DMS79 (cell line): Measurements from ENCODE around the gene PI4K2A.

Experiments used
- DNase-seq: peaks from one replicate; lab custom pipeline; 2025; lab: John Stamatoyannopoulos, UW

Gene PI4K2A

DNA sequence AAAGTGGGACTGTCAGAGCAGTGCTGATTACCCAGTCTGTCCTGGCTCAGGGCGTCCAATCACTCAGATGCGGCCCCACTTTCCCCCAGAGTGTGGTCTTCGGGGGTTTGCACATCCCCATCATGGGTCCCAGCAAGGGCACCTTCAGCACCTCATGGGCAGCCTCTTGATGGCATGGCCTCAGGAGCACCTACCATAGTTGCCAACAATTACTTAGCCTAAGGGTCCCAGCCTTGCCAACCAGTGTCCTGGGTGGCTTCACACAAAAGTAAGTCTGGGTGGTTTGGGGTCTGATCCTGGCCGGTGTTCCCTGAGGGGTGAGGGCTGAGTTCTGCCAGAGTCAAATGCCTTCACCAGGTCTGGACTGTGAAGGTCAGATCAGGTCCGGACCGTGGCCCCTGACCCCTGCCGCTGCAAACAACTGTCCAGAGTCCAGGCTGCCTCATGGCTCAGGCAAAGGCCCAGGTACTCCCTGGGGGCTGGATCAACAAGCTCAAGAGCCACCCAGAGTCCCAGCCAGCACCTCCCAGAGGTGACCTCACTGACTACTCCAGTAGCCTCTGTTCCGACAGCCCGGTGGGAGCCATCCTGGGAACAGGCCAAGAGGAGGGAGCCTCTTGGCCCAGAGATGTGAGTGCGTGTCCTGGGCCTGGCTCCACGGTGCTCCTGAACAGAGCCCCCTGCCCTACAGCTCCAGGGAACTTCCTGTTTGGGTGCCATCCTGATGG is 66.8 kb downstream of the PI4K2A start:
- DNase-seq, result no peak

DNA sequence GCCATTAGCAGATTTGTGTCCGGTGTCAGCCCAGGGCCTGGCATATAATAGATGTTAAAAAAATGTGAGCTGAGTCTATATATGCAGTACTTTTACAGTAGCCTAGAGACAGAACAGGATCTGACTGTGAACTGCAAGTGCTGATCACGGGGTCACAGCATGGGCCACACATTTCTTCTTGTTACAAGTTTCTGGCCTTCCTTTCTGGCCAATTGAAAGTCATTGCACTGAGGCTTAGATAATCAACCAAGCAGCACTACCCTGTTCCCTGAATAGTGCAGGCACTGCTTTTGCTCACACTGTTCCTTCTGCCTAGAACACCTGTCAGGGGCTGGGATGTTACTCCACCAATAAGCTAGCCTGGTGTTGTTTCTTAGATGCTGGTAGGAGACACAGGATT is 67.7 kb downstream of the PI4K2A start:
- DNase-seq, result no peak

DNA sequence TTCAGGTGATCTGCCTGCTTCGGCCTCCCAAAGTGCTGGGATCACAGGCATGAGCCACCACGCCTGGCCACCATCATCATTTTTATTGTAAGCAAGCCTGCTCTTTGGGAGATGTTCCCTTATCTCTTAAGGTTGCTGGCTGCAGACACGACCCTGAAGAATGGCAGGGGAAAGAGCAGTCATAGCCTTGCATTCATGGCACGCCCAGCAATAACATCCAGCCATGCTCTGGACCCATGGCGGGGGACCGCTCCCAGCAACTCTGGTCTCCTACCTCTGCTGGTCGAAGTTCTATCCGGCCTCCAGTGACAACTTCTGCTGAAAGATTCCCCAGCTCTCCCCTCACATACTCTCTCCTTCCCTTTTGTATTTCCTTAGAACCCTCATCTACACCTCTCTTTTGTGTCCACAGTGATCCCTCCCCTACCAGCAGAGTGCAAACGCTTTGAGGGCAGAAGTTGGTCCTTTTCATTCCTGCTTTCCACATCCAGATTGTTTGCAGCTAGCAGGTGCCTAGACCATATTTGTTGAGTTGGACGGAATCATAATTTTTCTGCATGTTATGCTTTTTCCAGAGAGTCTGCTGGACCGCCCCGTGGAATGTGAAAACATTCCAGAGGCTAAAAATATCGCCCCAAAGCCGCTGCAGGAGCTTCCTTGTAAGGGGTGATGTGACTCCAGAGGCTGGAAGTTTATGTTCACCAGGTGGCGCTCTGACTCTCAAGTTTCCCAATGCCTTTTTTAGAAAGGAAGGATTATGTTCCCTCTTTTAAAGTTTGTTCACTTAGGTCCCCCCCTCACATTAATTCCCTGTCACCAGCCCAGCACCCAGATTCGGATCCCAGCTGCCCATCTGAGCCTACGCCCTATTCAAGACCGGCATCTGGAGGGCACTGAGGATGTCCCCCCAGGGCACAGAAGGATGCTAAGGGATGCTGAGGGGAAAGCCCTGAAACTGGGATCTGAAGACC is 68.8 kb downstream of the PI4K2A start:
- DNase-seq, result no peak

GRCh38 chr10:97711640-97712572 is 71.4 kb downstream of the PI4K2A start:
- DNase-seq, result no peak

- no peak for DNase-seq
These were observed 72.9 kb downstream of the PI4K2A start, which contains the start of gene MARVELD1 for GRCh38 chr10:97713339-97713825. Gene MARVELD1, plus strand, starts transcription at chr10:97713730. Its CDS starts 147 bp downstream, at chr10:97713877.

GRCh38 chr10:97713826-97714400 is 73.4 kb downstream of the PI4K2A start:
- peak; percentile 9 for DNase-seq

- DNase-seq, result no peak
These were observed 74.2 kb downstream of the PI4K2A start for GRCh38 chr10:97714401-97715258.

- DNase-seq, result no peak
These were observed 74.9 kb downstream of the PI4K2A start for GRCh38 chr10:97715259-97715874.

GRCh38 chr10:97717627-97718026 is 77.2 kb downstream of the PI4K2A start:
- no peak for DNase-seq

DNA sequence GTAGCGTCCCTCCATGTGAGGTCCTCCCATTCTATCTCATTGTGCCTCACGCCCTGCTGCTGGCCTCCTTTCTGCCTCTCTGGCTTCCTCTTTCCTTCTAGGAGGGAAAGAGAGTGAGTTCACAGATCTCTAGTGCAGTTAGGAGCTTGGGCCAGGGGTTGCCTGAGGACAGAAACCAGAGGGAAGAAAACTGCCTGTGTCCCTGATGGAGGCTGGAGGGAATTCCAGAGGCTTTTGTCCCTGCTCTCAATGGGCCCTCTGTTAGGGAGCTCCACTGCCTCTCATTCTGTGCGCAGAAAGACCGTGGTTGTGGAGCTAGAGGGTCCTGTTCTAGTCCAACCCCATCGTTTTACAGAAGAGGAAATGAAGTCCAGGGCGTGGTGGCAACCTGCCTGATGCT is 77.7 kb downstream of the PI4K2A start:
- DNase-seq, result no peak

GRCh38 chr10:97718659-97719142 is 78.2 kb downstream of the PI4K2A start:
- peak; percentile 47 for DNase-seq

GRCh38 chr10:97719602-97720001 is 79.1 kb downstream of the PI4K2A start:
- DNase-seq, result no peak

- DNase-seq, result no peak
These were observed 81.7 kb downstream of the PI4K2A start for GRCh38 chr10:97721871-97722780.

DNA sequence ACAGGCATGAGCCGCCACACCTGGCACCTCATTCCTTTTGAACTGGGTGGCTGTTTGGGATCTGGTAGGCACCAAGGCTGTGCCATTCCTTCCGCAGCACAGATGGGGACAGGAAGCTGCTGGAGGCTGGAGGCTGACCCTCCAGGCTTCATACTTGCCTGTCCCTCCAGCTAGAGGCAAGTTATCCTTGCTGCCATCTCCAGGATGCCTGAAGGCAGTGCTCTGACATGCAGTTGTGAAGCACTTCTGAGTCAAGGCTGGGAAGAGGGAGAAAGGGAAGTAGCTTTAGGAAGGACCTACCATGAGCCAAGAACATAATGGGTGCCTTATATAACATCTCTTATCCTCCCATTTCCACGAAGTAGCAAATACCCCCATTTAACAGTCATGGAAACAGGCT is 82.5 kb downstream of the PI4K2A start:
- DNase-seq, result no peak

DNA sequence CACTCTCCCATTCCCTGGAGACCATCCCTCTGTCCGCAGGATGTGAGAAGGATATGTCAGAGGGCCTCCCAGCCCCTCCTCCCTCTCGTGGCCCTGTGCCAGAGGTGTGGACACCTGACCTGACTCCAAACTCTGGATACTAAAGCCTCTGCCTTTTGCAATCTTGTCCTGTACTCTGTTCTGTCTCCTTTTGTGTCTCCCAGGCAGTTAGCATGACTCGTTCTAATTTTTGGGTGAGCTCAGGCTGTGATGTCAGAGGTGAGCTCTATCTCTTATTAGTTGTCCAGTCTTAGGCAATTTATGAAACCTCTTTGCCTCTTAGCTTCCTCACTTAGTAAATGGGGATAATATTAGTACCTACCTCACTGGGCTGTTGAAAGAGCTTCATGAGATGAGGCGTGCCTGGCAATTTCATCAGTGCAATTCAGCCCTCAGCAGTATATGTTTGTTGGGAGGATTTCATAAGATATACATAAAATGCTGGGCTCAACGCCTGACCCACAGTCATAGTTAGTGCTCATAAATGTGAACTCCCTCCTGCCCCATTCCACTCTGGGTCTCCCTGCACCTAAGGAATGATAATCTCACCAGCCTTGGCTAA is 84.0 kb downstream of the PI4K2A start:
- no peak for DNase-seq
